ENCODE data around the gene PTPRO. TPM values are rescaled to one million over a fixed set of nuclear protein-coding genes. Genes with fewer than 3 reads are reported as not detected.

Gene PTPRO
- total and polyA plus RNA-seq, 4 experiments from 2014 or later = 3.0 to 7.8 (median 5.0) TPM

- H3K9me3 Mint-ChIP-seq = peaks cover 0 to 2% (median 0%) of the 10 kb centered on the region in 8 donors
- H3K4me1 Mint-ChIP-seq = peaks cover 0 to 1% (median 0%) of the 10 kb centered on the region in 4 donors
- H3K4me3 ChIP-seq (ENCODE audit: low read length in 2 of 2) = no peak overlapping the region
- peaks cover 0 to 2% of the 10 kb centered on the region in 2 donors for H3K27me3 Mint-ChIP-seq
- H3K4me1 ChIP-seq (ENCODE audit: insufficient read depth, low read length) = no peaks in the 10 kb centered on the region
- H3K36me3 ChIP-seq (ENCODE audit: insufficient read depth, low read length) = no peaks in the 10 kb centered on the region
- ChIA-PET POLR2A (ENCODE audit: partially characterized antibody) (no interaction called here), CTCF (ENCODE audit: partially characterized antibody) (no interaction called here)
- no peaks in the 10 kb centered on the region for H3K9me3 ChIP-seq (ENCODE audit: control insufficient read depth in 1 of 2, low read length in 2 of 2)
- no peaks in the 10 kb centered on the region for H3K36me3 Mint-ChIP-seq
- no peak overlapping the region for H3K27ac ChIP-seq (ENCODE audit: low read depth, low read length)
- H3K27me3 ChIP-seq (ENCODE audit: insufficient read depth, low read length) = no peaks in the 10 kb centered on the region
- intact Hi-C loops (cut with micrococcal nuclease) = no loop called here
- DNase-seq = no peak
- no peak overlapping the region for H3K27ac Mint-ChIP-seq
- H3K4me3 Mint-ChIP-seq = no peak overlapping the region
These were observed 308.9 kb downstream of the PTPRO start for GRCh38 chr12:15631007-15631715.

- Mint-ChIP-seq H3K9me3 (peaks cover 0 to 2% (median 0%) of the 10 kb centered on the region in 8 donors), H3K27me3 (peaks cover 0 to 2% of the 10 kb centered on the region in 2 donors), H3K4me1 (no peaks in the 10 kb centered on the region), H3K27ac (peak overlapping the region in 1 of 7 donors; percentile 38), H3K4me3 (no peak overlapping the region), H3K36me3 (no peaks in the 10 kb centered on the region)
- H3K4me1 ChIP-seq (ENCODE audit: insufficient read depth, low read length) = no peaks in the 10 kb centered on the region
- H3K4me3 ChIP-seq (ENCODE audit: low read length in 2 of 2) = no peak overlapping the region
- ChIA-PET POLR2A (ENCODE audit: partially characterized antibody) (no interaction called here), CTCF (ENCODE audit: partially characterized antibody) (no interaction called here)
- DNase-seq = no peak
- no peaks in the 10 kb centered on the region for H3K27me3 ChIP-seq (ENCODE audit: insufficient read depth, low read length)
- intact Hi-C loops (cut with micrococcal nuclease) = no loop called here
- H3K9me3 ChIP-seq (ENCODE audit: control insufficient read depth in 1 of 2, low read length in 2 of 2) = no peaks in the 10 kb centered on the region
- H3K27ac ChIP-seq (ENCODE audit: low read depth, low read length) = no peak overlapping the region
- H3K36me3 ChIP-seq (ENCODE audit: insufficient read depth, low read length) = no peaks in the 10 kb centered on the region
These were observed 310.4 kb downstream of the PTPRO start for GRCh38 chr12:15632708-15633107.

GRCh38 chr12:15633201-15633600 lies 310.9 kb downstream of the PTPRO start:
- peaks cover 0 to 2% of the 10 kb centered on the region in 2 donors for H3K27me3 Mint-ChIP-seq
- H3K27ac ChIP-seq (ENCODE audit: low read depth, low read length) = no peak overlapping the region
- H3K27me3 ChIP-seq (ENCODE audit: insufficient read depth, low read length) = no peaks in the 10 kb centered on the region
- POLR2A ChIA-PET (ENCODE audit: partially characterized antibody) = no interaction called here
- H3K36me3 Mint-ChIP-seq = no peaks in the 10 kb centered on the region
- H3K4me1 Mint-ChIP-seq = no peaks in the 10 kb centered on the region
- no peaks in the 10 kb centered on the region for H3K9me3 ChIP-seq (ENCODE audit: control insufficient read depth in 1 of 2, low read length in 2 of 2)
- peaks cover 0 to 2% (median 0%) of the 10 kb centered on the region in 8 donors for H3K9me3 Mint-ChIP-seq
- CTCF ChIA-PET (ENCODE audit: partially characterized antibody) = no interaction called here
- no peaks in the 10 kb centered on the region for H3K36me3 ChIP-seq (ENCODE audit: insufficient read depth, low read length)
- intact Hi-C loops (cut with micrococcal nuclease) = no loop called here
- no peaks in the 10 kb centered on the region for H3K4me1 ChIP-seq (ENCODE audit: insufficient read depth, low read length)
- H3K4me3 Mint-ChIP-seq = no peak overlapping the region
- no peak overlapping the region for H3K4me3 ChIP-seq (ENCODE audit: low read length in 2 of 2)
- no peak overlapping the region for H3K27ac Mint-ChIP-seq
- no peak for DNase-seq

DNA sequence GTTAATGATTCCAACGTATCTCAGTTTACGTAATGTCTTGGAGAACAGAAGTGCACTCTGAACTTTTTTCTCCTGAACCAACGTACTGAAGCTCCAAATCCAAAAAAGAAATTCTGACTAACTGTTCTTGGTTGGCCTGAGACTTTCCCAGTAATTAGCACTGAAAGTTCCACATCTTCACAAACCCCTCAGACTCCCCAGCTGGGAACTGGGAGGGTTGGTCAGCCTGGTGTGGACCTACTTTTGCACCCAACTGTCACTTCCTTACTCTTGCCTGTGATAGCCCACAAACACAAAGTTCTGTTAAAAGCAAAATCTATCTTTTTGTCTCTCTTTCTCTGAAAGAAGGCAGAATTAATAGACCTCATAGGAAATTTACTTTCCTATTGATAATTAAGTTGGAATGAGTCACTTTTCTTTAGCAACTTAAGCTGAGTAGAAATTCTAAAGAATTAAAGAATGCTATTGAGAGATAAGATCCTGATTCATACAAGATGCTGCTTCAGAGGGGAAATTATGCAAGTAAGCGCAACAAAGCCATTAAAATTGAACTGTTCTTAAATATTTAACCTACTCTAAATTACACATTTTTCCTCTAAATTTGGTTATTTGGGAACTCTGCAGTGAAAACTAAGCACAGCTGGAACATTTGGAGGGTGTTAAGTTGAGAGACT lies 311.8 kb downstream of the PTPRO start:
- Mint-ChIP-seq H3K27ac (no peak overlapping the region), H3K4me1 (no peaks in the 10 kb centered on the region), H3K27me3 (peaks cover 0 to 2% of the 10 kb centered on the region in 2 donors), H3K4me3 (no peak overlapping the region), H3K9me3 (peaks cover 0 to 2% (median 0%) of the 10 kb centered on the region in 8 donors), H3K36me3 (no peaks in the 10 kb centered on the region)
- Histone ChIP-seq H3K4me1 (ENCODE audit: insufficient read depth, low read length) (no peaks in the 10 kb centered on the region), H3K27me3 (ENCODE audit: insufficient read depth, low read length) (no peaks in the 10 kb centered on the region), H3K36me3 (ENCODE audit: insufficient read depth, low read length) (no peaks in the 10 kb centered on the region), H3K27ac (ENCODE audit: low read depth, low read length) (no peak overlapping the region), H3K4me3 (ENCODE audit: low read length in 2 of 2) (no peak overlapping the region), H3K9me3 (ENCODE audit: control insufficient read depth in 1 of 2, low read length in 2 of 2) (no peaks in the 10 kb centered on the region)
- POLR2A ChIA-PET (ENCODE audit: partially characterized antibody) = no interaction called here
- CTCF ChIA-PET (ENCODE audit: partially characterized antibody) = no interaction called here
- no peak for DNase-seq
- intact Hi-C loops (cut with micrococcal nuclease) = no loop called here

DNA sequence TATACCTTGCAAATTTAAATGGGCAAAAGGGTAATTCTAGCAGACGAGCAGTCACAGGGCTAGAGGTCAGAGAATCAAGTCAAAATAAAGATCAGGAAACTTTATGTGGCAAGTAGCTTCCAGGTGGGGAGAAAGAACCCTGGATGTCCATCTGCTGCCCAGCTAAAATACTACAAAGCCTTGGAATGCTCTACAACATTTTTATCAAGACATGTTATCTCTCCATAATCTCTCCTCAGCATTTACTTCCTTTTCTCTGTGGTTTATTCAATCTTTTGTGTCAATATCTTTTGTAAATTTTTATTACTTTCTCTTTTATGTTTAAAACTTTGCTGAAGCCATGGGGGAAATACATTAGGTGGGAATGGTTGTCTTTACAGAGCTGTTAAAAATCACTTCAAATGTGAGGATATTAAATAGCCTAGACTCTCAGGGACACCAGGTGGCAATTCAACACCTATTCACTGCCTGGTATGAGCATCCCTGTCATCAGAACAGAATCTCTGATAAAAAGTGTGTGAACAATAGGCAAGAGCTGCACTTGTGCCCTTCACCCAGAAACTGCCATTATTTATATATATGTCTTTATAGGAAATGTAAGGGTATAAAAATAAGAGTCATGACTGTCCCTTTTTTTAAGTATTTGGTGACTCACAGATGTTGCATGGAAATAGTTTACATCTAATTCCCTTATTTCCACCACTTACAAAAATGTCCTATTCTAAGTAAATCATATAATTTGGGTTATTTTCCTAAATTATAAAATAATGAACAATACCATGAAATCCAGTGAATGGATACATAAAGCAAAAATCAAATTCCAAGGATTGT lies 314.0 kb downstream of the PTPRO start:
- DNase-seq = no peak
- H3K27me3 ChIP-seq (ENCODE audit: insufficient read depth, low read length) = no peaks in the 10 kb centered on the region
- Mint-ChIP-seq H3K9me3 (peaks cover 0 to 4% (median 0%) of the 10 kb centered on the region in 8 donors), H3K4me1 (no peaks in the 10 kb centered on the region), H3K27me3 (peaks cover 0 to 4% of the 10 kb centered on the region in 2 donors), H3K36me3 (peaks cover 0 to 9% of the 10 kb centered on the region in 2 donors), H3K4me3 (no peak overlapping the region), H3K27ac (no peak overlapping the region)
- no peak overlapping the region for H3K27ac ChIP-seq (ENCODE audit: low read depth, low read length)
- no peak overlapping the region for H3K4me3 ChIP-seq (ENCODE audit: low read length in 2 of 2)
- H3K36me3 ChIP-seq (ENCODE audit: insufficient read depth, low read length) = no peaks in the 10 kb centered on the region
- ChIA-PET CTCF (ENCODE audit: partially characterized antibody) (interaction anchor here (1.5 kb wide), 1 partner anchor 14 kb away, joined by 3 read pairs; no protein-coding TSS in a partner anchor), POLR2A (ENCODE audit: partially characterized antibody) (no interaction called here)
- no peaks in the 10 kb centered on the region for H3K4me1 ChIP-seq (ENCODE audit: insufficient read depth, low read length)
- H3K9me3 ChIP-seq (ENCODE audit: control insufficient read depth in 1 of 2, low read length in 2 of 2) = no peaks in the 10 kb centered on the region
- intact Hi-C loops (cut with micrococcal nuclease) = no loop called here

- intact Hi-C loops (cut with micrococcal nuclease) = no loop called here
- Histone ChIP-seq H3K36me3 (ENCODE audit: insufficient read depth, low read length) (no peaks in the 10 kb centered on the region), H3K27ac (ENCODE audit: low read depth, low read length) (no peak overlapping the region), H3K9me3 (ENCODE audit: control insufficient read depth in 1 of 2, low read length in 2 of 2) (no peaks in the 10 kb centered on the region), H3K4me1 (ENCODE audit: insufficient read depth, low read length) (no peaks in the 10 kb centered on the region), H3K27me3 (ENCODE audit: insufficient read depth, low read length) (no peaks in the 10 kb centered on the region), H3K4me3 (ENCODE audit: low read length in 2 of 2) (no peak overlapping the region)
- no peak overlapping the region for H3K27ac Mint-ChIP-seq
- CTCF ChIA-PET (ENCODE audit: partially characterized antibody) = no interaction called here
- POLR2A ChIA-PET (ENCODE audit: partially characterized antibody) = no interaction called here
- peaks cover 0 to 4% of the 10 kb centered on the region in 2 donors for H3K27me3 Mint-ChIP-seq
- DNase-seq = no peak
- no peak overlapping the region for H3K4me3 Mint-ChIP-seq
- peaks cover 0 to 2% (median 0%) of the 10 kb centered on the region in 8 donors for H3K9me3 Mint-ChIP-seq
- H3K4me1 Mint-ChIP-seq = no peaks in the 10 kb centered on the region
- H3K36me3 Mint-ChIP-seq = peaks cover 0 to 9% of the 10 kb centered on the region in 2 donors
These were observed 315.9 kb downstream of the PTPRO start for GRCh38 chr12:15638231-15638630.

- Mint-ChIP-seq H3K27ac (no peak overlapping the region), H3K4me1 (no peaks in the 10 kb centered on the region), H3K27me3 (peaks cover 0 to 2% of the 10 kb centered on the region in 2 donors), H3K9me3 (peaks cover 0 to 2% (median 0%) of the 10 kb centered on the region in 8 donors), H3K4me3 (no peak overlapping the region), H3K36me3 (peaks cover 0 to 5% of the 10 kb centered on the region in 2 donors)
- ChIA-PET POLR2A (ENCODE audit: partially characterized antibody) (no interaction called here), CTCF (ENCODE audit: partially characterized antibody) (interaction anchor here (0.7 kb wide), 1 partner anchor 775 kb away, joined by 3 read pairs; no protein-coding TSS in a partner anchor)
- H3K4me3 ChIP-seq (ENCODE audit: low read length in 2 of 2) = no peak overlapping the region
- no peak for DNase-seq
- no peaks in the 10 kb centered on the region for H3K9me3 ChIP-seq (ENCODE audit: control insufficient read depth in 1 of 2, low read length in 2 of 2)
- intact Hi-C loops (cut with micrococcal nuclease) = no loop called here
- H3K27me3 ChIP-seq (ENCODE audit: insufficient read depth, low read length) = no peaks in the 10 kb centered on the region
- no peaks in the 10 kb centered on the region for H3K36me3 ChIP-seq (ENCODE audit: insufficient read depth, low read length)
- no peaks in the 10 kb centered on the region for H3K4me1 ChIP-seq (ENCODE audit: insufficient read depth, low read length)
- H3K27ac ChIP-seq (ENCODE audit: low read depth, low read length) = no peak overlapping the region
These were observed 322.4 kb downstream of the PTPRO start for GRCh38 chr12:15644700-15645099.

All from CD4-positive, alpha-beta memory T cell (primary cell).